ENCODE measurements around the gene PPA2.

GRCh38 chr4:105461621-105462382 is 12.1 kb downstream of the PPA2 start:
- TF ChIP-seq SP1 (IDR thresholded peaks at IDR 0.05) (no peak), ARNT (IDR thresholded peaks at IDR 0.05) (no peak), BHLHE40 (IDR thresholded peaks at IDR 0.05; ENCODE audit: borderline replicate concordance) (no peak), FOXM1 (IDR thresholded peaks at IDR 0.05; ENCODE audit: borderline replicate concordance) (no peak), SUZ12 (IDR thresholded peaks at IDR 0.05) (no peak), FOXK2 (IDR thresholded peaks at IDR 0.05) (no peak), ZNF384 (IDR thresholded peaks at IDR 0.05) (no peak), NFRKB (IDR thresholded peaks at IDR 0.05) (no peak), HDGF (IDR thresholded peaks at IDR 0.05; ENCODE audit: borderline replicate concordance) (no peak), ELF4 (IDR thresholded peaks at IDR 0.05) (no peak)
